Caki2 (cell line): ENCODE measurements around the gene TSSC4. TPM values are rescaled to one million over a fixed set of nuclear protein-coding genes. Genes with fewer than 3 reads are reported as not detected.

Source experiments
- DNase-seq: peaks from one replicate; pipeline ENCODE4 v3.0.0-alpha.2; 2015; ENCODE audit warnings: low read depth
- in situ Hi-C: cut with HindIII; loops from 2 replicates; pipeline ENCODE4 v1.10.0; 2016; ENCODE audit warnings: low sequenced_read_pairs, low pct_unique_long_range_greater_than_20kb, mixed read lengths
- total RNA-seq: library from RNA; depleted of rRNA; stranded (reverse); fragments of >200 nt; shearing (Covaris generic); gene quantifications from 2 replicates; pipeline ENCODE4 v1.2.3, GENCODE V29; 2014; ENCODE audit warnings: low replicate concordance

The TSSC4 gene
- total RNA-seq, 1 experiment from 2014 or later, result 107 TPM

DNA sequence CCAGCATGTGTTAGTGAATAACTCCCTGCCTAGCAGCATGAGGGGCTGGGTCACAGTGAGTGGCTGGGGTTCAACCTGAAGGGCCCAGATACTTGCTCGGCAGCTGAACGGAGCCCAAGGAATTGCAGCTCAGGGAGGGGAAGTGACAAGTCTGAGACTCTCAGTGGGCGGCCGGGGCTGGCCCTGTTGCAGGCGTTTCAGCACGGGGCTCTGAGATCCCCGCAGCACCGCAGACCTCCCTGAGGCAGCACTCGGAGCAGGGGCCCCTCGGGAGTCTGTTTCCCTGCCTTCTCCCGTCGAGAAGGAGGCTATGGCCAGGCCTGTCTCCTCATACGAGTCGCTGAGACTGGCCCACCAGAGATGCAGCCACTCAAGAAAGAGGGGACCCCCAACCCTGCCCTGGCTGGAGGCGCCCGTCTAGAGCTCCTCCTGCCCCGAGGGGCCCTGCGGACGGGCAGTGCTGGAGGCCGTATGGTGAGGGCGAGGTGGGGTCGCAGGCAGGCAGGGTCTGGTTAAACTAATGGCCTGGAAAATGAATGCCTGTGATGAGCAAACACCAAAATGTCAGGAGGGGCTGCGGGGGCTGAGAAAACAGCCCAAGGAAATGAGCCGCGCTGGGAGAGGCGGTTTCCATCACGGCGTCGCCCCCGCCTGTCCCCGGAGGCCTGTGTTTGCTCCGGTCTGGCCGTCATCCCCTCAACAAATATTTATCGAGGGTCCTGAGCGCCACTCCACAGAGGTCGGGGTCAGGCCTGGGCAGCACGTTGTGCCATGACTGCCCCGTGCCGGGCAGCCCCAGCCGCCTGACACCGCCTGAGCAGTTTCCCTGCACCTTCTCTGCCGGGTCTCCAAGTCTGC lies 9.3 kb downstream of the TSSC4 start:
- DNase-seq, result no peak
- in situ Hi-C loops, result no loop called here

DNA sequence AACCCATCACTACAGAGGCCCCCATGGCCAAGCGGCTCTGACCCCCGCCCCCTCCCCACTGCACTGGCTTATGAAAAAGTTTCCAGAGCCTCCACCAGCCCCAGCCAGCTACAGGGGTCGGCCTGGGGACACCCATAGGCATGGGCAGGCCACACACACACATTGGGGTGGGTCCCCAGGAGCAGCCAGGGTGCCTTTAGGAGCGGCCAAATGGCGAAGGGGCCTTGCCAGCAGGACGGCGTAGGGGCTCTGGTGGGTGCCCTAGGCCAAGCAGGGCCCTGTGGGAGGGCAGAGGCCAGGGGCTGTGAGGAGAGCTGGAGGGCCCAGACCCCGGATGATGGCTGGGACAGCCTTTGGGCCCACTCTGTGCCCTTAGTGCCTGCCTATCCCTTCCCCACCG lies 10.1 kb downstream of the TSSC4 start:
- no peak for DNase-seq
- in situ Hi-C loops, result no loop called here

DNA sequence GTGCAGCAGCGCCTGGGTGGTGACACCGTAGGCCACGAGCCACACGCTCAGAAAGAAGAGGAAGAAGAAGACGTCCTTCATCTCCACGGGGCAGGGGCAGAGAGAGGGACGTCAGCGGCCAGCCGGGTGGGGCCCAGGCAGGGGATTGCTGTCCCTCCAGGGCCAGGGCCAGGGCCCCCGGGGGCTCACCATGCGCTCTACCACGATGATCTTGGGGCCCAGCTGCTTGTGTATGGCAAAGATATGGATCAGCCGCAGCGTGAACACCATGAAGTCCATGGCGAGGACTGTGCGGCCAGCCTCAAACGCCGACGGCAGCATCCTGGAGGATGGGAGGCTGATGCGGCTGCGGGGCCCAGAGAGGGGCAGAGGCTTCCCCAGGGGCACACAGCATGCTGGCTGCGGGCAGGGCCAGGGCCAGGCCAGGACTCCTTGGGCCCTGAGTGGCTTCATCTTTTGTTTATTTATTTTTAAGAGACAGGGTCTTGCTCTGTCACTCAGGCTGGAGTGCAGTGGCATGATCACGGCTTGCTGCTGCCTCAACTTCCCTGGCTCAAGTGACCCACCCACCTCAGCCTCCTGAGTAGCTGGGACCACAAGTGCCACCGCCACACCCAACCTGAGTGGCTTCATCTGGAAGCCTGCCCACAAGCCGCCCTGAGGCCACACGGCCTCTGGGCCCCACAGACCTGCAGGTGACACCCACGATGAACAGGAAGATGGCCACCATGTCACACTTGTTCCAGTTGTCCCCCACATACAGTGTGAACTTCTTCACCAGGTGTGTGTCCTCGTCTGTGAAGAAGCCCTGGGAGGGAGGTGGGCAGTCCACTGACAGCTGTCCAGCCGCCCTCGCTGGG lies 11.1 kb downstream of the TSSC4 start:
- in situ Hi-C loops, result no loop called here
- no peak for DNase-seq

DNA sequence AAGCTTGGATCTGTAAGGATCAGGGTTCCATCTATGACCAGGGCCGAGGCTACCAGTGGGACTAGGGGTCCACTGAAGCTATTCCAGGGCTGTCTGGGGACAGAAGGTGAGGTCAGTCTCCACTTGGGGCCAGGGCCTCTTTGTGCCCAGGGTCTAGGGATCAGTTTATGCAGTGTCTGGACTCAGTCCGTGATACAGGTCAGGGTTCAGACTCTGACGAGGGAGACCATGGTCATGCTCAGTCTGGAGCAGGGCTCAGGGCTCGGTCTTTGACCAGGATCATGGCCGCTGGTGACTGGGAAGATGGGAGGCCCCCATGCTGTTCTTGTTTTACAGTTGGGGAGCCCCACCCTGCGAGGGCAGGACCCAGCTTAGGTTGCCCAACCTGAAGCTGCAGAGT lies 11.8 kb downstream of the TSSC4 start:
- in situ Hi-C loops, result no loop called here
- no peak for DNase-seq

DNA sequence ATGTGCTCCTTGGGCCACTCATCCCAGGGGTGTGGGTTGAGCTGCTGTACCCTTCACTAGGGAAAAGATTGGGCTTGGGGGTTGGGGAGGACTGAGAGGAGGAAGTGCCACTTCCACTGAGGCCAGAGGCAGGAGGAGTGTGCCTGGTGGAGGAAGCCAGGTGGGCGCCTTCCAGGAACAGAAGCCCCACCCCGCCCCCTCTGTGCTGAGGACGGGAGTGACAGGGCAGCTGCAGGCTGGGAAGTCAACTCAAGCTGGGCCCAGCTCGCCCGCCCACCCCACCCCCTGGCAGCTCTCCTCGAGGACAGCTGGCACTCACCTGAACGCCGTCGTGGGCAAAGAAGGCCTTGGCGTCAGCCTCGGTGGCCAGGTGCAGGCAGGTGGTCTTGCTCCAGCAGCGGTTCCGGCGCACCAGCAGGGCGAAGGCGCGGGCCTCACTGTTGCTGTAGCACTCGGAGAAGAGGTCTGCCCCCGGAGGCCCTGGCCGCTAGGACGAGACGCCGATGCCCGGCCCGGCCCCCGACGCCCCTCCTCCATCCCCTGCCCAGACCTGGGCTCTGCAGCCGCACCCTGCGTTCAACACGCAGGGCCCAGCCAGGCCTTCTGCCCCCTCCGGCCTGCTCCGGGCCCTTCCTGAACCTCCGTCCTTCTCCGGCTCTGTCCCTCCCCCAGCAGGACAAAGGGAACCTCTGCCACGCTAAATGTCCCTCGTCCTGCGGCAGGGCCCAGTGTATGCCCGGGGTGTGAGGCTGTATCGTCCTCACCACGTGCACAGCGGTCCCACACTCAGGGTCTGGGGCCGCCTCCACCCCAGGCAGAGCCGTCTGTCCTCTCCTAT lies 13.4 kb downstream of the TSSC4 start:
- DNase-seq, result no peak
- in situ Hi-C loops, result no loop called here

DNA sequence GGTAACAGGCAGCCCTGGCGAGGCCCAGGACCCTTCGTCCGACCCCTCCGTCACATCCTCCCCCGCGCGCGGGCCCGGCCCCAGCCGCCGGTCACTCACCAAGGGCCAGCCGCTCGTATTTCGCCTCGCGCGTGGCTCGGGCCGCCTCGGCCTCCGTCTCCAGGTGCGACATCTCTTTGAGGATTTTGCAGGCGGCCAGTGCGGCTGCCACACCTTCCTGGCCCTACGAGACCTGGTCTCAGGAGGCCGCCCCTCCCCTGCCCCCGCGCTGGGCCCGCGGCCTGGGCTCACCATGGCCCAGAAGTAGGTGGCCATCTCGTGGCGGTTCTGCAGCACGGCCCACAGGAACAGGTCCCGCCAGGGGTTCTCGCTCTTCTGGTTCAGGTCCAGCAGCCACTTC lies 14.1 kb downstream of the TSSC4 start:
- DNase-seq, result no peak
- in situ Hi-C loops, result no loop called here

DNA sequence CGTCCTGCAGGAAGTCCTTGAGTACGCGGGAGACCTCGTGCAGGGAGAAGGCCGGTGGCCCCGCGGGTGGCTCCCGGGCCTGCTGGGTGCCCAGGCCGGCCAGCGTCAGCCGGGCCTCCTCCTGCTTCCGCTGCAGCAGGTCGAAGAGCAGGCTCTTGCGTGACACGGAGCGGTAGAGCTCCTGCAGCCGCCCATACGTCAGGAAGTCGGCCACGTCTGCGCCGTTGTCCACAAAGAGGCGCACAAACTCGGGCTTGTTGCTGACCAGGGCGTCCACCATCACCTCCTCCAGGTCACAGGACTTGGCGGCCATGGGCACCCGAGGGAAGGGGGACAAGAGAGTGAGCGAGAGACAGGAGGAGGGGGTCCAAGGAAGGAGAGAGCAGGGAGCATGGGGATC lies 14.6 kb downstream of the TSSC4 start:
- DNase-seq, result no peak
- in situ Hi-C loops, result no loop called here

DNA sequence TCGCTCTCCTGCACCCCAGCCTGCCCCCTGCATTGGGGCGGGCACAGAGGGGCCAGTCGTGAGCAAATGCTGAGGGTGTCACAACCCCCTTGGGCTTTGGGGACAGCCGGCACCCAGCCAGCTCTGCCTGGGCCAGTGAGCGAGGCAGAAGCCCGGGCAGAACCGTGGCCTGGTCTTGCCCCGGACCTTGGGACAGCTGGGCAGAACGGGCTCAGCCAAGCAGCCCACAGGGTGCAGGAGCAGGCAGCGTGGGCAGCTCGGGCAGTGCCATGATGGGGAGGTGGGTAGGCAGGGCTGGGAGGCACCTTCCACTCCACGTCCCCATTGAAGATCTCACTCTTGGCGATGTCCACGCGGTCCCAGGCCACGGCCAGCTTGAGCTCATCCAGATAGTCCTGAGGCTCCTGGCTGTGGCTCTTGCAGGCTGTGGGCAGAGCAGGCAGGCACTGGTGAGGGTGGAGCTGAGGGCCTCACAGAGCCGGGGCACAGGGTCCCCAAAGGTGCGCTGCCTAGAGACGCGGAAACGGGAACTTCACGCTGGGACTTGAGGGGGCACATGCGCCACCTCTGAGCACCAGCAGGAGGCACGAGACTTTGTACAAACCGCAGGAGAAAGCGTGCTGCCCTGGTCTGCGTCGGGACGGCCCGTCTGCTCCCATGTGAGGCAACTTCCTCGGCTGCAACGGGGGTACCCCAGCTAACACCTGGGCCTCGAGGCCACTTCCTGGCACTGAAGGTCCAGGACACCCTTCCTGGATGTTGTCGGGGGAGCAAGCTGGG lies 15.2 kb downstream of the TSSC4 start:
- DNase-seq, result no peak
- in situ Hi-C loops, result no loop called here

DNA sequence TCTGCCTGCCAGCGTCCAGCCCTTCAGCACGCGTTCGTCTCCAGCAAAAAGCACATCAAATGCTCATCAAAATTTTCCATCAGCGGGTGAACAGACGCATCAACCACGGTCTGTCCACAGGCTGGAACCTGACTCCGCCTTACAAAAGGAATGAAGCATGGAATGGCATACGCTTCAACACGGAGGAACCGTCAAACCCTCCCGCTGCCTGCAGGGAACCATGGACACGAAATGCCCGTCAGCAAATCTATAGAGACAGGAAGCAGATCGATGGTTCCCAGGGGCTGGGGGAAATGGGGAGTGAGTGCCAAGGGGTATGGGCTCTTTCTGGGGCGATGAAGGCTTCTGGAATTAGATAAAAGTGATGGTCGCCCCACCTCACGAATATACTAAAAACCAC lies 16.2 kb downstream of the TSSC4 start:
- in situ Hi-C loops, result no loop called here

DNA sequence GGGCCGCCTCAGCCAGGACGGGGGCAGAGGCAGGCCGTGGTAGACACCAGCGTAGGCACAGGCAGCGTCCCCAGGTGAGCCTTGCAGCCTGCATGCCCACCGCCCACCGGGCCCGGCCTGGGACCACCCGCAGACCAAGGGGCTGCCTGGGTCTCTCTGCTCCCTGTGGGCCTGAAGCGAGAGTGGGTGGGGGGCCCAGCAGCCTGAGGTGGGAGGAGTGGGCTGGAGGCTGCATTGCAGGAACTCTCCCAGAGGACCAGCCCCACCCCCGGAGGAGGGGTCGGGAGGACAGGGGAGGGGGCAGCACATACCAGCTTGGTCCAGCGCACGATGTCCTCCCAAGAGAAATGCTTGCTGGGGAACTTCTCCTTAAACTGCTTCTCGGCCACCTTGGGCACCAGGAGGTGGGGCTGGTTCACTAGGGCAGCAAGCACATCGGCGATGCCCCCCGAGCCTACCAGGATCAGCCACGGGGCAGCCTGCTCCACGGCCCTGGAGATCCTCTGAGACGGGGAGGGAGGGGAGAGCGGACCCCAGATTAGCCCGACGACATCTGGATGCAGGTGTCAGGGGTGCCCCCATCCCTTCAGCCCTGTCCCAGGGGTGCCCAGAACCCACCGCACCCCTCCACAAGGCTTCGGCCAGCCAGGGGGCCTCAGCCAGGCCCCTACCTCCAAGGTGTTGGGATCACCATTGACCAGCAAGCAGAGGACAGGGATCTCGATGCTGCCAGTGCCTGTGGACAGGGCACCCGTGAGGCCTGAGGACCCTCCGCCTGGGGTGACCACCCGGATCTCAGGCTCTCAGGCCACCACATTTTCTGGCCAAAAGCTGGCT lies 17.5 kb downstream of the TSSC4 start:
- in situ Hi-C loops, result no loop called here
- DNase-seq, result no peak

More for the DNA sequence above, 16.2 kb downstream of the TSSC4 start:
- DNase-seq, result no peak

DNA sequence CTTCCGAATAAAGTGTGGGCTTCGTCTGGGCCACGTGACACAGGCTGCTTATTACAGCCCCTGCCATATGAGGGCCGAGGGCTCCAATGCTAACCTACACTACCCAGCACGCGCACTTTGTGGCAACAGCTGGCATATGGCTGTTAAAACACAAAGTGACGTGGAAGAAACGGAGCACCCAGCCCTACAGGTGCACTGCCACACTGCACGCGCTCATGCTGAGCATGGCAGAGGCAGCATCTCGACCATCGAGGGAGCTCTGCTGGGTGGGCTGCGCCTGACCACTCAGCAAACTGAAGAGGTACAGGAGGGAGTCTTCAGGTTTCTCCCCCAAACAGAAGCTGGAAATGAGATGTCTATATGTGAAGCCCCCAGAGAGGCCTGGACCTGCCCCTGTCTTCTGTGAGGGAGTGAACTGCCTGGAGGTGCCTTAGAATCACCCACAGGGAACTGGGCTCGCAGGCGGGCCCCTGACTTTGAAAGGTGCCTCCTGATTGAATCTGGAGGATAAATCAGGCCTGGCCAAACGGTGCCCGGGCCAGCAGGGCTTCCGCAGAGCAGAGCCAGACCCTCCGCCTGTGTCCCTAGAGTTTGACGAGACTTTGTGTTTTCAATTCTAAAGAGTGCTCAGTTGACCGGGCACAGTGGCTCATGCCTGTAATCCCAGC lies 18.3 kb downstream of the TSSC4 start:
- DNase-seq, result no peak
- in situ Hi-C loops, result no loop called here

DNA sequence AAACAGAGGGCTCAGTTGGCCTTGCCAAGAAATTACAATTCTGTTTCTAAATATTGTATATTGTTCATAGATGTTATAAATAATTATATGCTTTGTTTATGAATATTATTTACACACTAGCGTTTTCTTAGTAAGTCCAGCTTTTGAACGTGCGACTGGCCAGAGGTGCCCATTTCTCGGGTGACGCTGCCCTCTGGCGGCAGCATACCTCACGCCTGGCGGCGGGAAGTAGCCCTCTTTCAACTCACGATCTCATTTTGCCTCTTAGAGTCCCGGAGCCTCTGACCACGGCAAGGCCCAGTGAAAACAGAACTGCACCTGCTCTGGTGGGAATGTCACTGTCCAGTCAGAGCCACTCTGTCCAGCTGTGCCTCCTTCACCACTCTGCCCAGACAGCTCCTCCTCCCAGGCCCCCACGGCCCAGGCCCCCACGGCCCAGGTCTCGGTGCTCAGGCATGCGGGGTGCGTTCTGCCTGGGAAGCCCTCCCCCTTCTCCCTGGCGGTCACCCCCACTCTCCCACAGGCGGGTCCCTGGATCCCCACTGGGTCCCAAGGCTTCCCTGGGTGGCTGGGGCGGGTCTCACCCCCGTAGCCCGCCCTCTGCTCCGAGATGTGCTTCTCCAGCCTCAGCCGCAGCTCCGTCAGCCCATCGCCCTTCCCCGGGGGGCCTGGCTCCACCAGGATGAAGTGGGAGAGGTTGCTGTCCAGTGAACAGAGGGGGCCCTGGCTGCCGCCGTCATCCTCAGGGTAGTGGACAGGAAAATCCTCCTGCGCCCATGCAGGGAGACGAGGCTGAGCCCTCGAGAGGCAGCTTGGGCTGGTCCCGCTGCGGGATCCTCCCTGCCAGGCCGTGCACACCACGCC lies 19.3 kb downstream of the TSSC4 start:
- DNase-seq, result peak; percentile 33
- in situ Hi-C loops, result no loop called here

DNA sequence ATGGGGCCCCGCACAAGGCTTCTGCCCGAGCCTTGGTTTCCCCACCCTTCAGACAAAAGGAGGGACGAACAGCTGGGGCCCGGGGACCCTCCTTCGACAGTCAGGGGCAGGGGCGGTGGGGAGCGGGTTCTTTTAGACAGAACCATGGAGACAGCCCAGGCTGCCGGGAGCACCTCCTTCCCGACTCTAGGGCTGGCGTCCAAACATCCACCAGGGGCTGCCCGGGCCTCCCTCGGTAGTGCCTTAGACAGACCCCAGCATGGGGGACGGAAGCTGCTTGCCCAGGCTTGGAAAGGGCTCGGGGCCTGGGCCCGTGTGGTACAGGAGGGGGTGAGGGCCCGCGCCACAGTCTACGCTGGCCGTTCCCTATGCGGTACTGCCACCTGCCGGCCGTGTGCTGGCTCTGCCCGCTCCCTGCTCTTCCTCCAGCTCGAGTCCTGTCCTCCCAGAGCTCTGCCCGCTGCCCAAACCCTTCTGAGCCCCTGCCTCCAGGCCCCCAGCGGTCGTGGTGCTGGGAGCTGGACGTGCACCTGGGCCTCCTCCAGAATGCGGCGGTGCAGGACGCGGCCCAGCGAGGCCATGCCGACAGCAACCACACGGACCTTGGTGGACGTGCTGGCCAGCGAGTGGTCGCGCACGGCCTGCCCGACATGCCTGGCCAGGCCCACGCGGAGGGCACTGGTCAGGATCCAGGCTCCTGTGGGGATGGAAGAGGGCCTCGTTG lies 20.1 kb downstream of the TSSC4 start:
- in situ Hi-C loops, result no loop called here
- peak; percentile 55 for DNase-seq

DNA sequence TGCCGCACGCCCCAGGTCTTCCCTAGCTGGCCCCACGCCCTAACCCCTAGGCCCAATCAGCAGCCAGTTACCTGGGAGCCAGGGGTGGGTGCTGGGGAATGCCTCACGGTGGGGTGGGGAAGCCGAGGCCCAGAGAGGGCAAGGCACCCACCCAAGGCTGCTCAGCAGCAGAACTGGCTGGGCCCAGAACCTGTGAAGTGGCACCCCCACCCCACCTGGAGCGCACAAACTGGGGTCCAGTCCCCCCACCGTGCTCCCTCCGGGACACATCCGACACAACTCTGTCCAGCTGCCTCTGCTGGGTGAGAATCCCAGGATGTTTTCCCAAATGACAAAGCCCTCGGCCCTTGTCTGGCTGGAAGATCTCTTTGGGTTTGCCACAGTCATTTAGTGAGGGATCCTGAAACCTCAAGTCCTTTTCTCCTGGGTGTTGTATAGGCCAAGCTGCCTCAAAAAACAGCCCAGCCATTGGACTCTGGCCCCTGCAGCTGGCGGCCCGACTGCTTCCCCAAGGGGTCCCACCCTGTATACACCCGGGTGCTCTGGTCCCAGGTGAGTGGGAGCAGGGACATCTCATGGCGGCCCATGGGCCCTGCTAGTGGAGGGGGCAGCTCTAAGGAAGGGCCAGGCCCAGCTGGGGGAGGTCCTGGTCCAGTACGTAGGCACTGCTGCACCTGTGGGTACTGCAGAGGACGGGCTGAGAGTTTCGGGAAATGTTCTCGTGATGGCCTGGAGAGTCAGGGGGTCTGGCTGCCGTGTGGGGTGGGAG lies 20.9 kb downstream of the TSSC4 start:
- in situ Hi-C loops, result no loop called here
- DNase-seq, result no peak

DNA sequence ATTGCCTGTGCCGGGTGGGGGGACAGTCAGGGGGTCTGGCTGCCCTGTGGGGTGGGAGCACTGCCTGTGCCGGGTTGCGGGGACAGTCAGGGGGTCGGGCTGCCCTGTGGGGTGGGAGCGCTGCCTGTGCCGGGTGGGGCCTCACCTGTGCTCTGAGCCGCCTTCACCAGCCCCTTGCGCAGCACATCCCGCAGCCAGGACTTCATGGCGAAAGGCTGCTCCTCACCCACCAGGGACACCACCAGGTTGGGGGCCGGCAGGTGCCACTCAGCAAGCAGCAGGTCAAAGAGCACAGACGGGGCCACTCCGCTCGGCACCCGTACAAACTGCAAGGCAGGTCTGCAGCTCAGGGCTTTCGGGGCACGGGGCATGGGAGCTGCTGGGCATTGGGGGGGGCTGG lies 21.4 kb downstream of the TSSC4 start:
- DNase-seq, result no peak
- in situ Hi-C loops, result no loop called here
